Spleen (tissue), 7 donors: ENCODE data around the gene RASSF1.

Experiments used
- CTCF ChIP-seq, 11 experiments: fragments of 200-600 bp in 7 of 11; fragments of 450-650 bp in 4 of 11; sonication (generic) in 4 of 11; IDR thresholded peaks in 8 of 11; conservative IDR thresholded peaks in 3 of 11; 1 replicate in 7 of 11; 2 replicates in 4 of 11; pipeline versions ENCODE4 v1.4.0 to v1.8.0; 2016 to 2021; ENCODE audit warnings: antibody characterized with exemption in 11 of 11, inconsistent platforms in 4 of 11, mild to moderate bottlenecking in 1 of 11
- POLR2AphosphoS5 ChIP-seq, 3 donors: sonication (generic); formaldehyde crosslinking; IDR thresholded peaks; one replicate each; pipeline ENCODE4 v1.5.1; 2017; ENCODE audit warnings: antibody characterized with exemption in 3 of 3
- donor health status: DM: no; HTN: no; CAD: no; lungs with moderate emphysema.
- donor health status: DM: no; HTN: no; CAD: no.
- donor health status: DM: no; HTN: no; CAD: no.

GRCh38 chr3:50334339-50335075 is 6.1 kb downstream of the RASSF1 start:
- TF ChIP-seq POLR2AphosphoS5 (IDR thresholded peaks at IDR 0.05) (no peak), CTCF (IDR thresholded peaks at IDR 0.05 in 8 of 11, conservative IDR thresholded peaks at IDR 0.05 in 3 of 11) (no peak)
